ENCODE data around the gene RNF39.

DNA sequence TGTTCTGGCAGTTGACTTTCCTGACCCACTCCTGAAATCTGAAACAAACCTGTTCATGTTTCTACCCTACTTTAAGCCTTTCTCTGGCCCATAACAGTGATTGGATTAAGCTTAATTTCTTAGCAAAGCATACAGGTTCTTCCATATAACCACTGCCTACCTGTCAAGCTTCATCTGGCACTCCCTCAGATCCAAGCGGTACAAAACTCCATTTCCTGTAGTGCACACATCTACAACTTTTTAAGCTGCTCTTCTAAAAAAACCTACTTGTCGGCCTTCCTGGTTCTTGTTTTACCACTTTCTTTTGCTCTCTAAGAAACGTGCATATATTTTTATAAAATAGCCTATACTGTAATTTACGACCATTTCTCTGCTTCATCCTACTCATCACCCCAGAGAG, 9.5 kb downstream of the RNF39 start:
- TF ChIP-seq GABPA (IDR thresholded peaks at IDR 0.05; ENCODE audit: low read depth) (no peak), ZNF24 (IDR thresholded peaks at IDR 0.05) (no peak), NFIC (IDR thresholded peaks at IDR 0.05; ENCODE audit: low read depth, low read length) (no peak), EZH2 (IDR thresholded peaks at IDR 0.05; ENCODE audit: borderline replicate concordance, control insufficient read depth, low read depth, low read length) (no peak)
- TF ChIP-seq, protein P1, sequence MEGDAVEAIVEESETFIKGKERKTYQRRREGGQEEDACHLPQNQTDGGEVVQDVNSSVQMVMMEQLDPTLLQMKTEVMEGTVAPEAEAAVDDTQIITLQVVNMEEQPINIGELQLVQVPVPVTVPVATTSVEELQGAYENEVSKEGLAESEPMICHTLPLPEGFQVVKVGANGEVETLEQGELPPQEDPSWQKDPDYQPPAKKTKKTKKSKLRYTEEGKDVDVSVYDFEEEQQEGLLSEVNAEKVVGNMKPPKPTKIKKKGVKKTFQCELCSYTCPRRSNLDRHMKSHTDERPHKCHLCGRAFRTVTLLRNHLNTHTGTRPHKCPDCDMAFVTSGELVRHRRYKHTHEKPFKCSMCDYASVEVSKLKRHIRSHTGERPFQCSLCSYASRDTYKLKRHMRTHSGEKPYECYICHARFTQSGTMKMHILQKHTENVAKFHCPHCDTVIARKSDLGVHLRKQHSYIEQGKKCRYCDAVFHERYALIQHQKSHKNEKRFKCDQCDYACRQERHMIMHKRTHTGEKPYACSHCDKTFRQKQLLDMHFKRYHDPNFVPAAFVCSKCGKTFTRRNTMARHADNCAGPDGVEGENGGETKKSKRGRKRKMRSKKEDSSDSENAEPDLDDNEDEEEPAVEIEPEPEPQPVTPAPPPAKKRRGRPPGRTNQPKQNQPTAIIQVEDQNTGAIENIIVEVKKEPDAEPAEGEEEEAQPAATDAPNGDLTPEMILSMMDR (IDR thresholded peaks at IDR 0.05 in 2 of 3, conservative IDR thresholded peaks at IDR 0.05 in 1 of 3; ENCODE audit: control insufficient read depth in 2 of 3, extremely low read depth in 1 of 3, insufficient read depth in 1 of 3, low read depth in 3 of 3, low read length in 3 of 3) = no peak
